ENCODE data around the gene KLRF2. TPM values are rescaled to one million over a fixed set of nuclear protein-coding genes. Genes with fewer than 3 reads are reported as not detected.
A peak's percentile ranks its signal among the peaks of the same experiment; 100 is the strongest.
"Not testable (repeated sequence)": the region's sequence is repeated elsewhere in the genome, so short reads cannot be mapped to it uniquely, and the experiment has no call there.

Gene KLRF2
- total and polyA plus RNA-seq, 9 donors, result not detected

GRCh38 chr12:9866860-9867269, 14.4 kb upstream of the KLRF2 start:
- no peak overlapping the region for H3K4me3 ChIP-seq (ENCODE audit: low read length)
- no peaks in the 10 kb centered on the region for H3K9me3 ChIP-seq (replicated peaks; ENCODE audit: control insufficient read depth, low read depth, low read length)
- no peak overlapping the region for H3K27ac ChIP-seq (ENCODE audit: low read length)
- H3K4me1 ChIP-seq (ENCODE audit: control insufficient read depth, insufficient read depth, low read length), result no peaks in the 10 kb centered on the region
- DNase-seq, result no peak
- H3K27me3 ChIP-seq (ENCODE audit: control insufficient read depth, insufficient read depth, low read length), result no peaks in the 10 kb centered on the region
- H3K36me3 ChIP-seq (ENCODE audit: control insufficient read depth, insufficient read depth, low read length), result no peaks in the 10 kb centered on the region
- whole genome bisulfite sequencing (ENCODE audit: insufficient coverage), result 100% methylated on average over 1 of the region's 4 CpGs

DNA sequence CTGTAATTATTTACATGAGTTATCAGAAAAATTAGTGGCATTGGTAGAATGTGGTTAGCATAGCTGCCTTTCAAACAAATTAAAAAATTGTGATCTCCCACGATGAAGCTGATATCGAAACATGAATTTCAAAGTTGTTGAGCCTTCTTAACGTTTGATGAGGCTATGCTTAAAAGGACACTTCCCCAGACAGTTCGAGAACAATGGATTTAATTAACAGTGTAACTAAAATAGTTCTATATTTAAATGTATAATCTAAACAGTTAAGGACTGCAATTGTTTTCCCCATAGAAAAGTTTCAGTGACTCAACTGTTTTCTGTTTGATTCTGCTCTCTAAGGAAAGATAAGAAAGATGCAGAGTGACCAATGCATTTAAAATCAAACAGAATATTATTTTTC, 13.8 kb upstream of the KLRF2 start:
- DNase-seq, result no peak
- peaks cover 1% of the 10 kb centered on the region for H3K4me1 ChIP-seq (ENCODE audit: control insufficient read depth, insufficient read depth, low read length)
- no peaks in the 10 kb centered on the region for H3K36me3 ChIP-seq (ENCODE audit: control insufficient read depth, insufficient read depth, low read length)
- no peak overlapping the region for H3K27ac ChIP-seq (ENCODE audit: low read length)
- H3K4me3 ChIP-seq (ENCODE audit: low read length), result no peak overlapping the region
- H3K27me3 ChIP-seq (ENCODE audit: control insufficient read depth, insufficient read depth, low read length), result no peaks in the 10 kb centered on the region
- WGBS (ENCODE audit: insufficient coverage), result no CpG with 5 or more reads among the region's 4 CpGs
- H3K9me3 ChIP-seq (replicated peaks; ENCODE audit: control insufficient read depth, low read depth, low read length), result no peaks in the 10 kb centered on the region

DNA sequence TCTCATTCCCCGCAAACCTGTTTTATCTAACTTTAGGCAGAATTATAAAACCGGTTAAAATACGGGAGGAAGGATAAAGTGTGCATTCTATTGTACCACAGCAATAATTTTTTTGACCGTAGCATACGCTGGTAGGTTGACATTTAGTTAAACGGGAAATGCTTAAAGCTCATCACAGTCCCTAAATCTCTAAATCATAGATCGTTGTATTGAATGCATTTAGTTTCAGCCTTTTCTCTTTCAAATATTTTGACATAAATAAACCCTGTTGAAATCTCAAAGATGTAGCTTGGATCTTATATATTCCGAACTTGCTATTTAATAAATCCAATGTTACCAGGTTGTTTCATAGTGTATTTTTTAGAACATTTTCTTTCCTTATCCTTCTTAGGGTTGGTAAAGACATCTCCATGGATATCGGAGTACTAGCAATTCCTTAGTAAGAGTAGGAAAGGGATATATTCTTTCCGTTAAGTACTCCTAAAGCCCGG, 12.9 kb upstream of the KLRF2 start:
- peak; percentile 7 for DNase-seq
- no peaks in the 10 kb centered on the region for H3K9me3 ChIP-seq (replicated peaks; ENCODE audit: control insufficient read depth, low read depth, low read length)
- no peaks in the 10 kb centered on the region for H3K36me3 ChIP-seq (ENCODE audit: control insufficient read depth, insufficient read depth, low read length)
- peak overlapping the region; percentile 57 for H3K27ac ChIP-seq (ENCODE audit: low read length)
- H3K4me3 ChIP-seq (ENCODE audit: low read length), result peak overlapping the region; percentile 12
- peaks cover 2% of the 10 kb centered on the region for H3K4me1 ChIP-seq (ENCODE audit: control insufficient read depth, insufficient read depth, low read length)
- WGBS (ENCODE audit: insufficient coverage), result no CpG with 5 or more reads among the region's 11 CpGs
- no peaks in the 10 kb centered on the region for H3K27me3 ChIP-seq (ENCODE audit: control insufficient read depth, insufficient read depth, low read length)

DNA sequence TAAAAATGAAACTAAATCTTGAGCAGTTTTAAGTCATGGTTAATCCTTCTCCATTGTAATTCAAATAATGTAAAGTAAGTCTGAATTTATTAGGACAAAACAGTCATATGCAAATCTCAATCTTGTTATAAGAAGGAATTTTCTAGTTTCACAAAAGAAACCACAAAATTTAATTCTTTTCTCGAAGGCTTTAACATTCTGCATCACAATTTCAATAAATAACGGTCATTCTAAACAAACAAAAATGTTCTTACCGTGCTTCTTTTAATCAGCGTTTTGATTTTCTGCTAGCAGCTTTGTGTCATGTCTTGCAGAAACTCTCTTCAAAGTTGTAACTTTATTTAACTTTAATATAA, 12.4 kb upstream of the KLRF2 start:
- Histone ChIP-seq H3K27ac (ENCODE audit: low read length) (peak overlapping the region; percentile 57), H3K36me3 (ENCODE audit: control insufficient read depth, insufficient read depth, low read length) (no peaks in the 10 kb centered on the region), H3K4me1 (ENCODE audit: control insufficient read depth, insufficient read depth, low read length) (peaks cover 2% of the 10 kb centered on the region), H3K9me3 (replicated peaks; ENCODE audit: control insufficient read depth, low read depth, low read length) (no peaks in the 10 kb centered on the region), H3K27me3 (ENCODE audit: control insufficient read depth, insufficient read depth, low read length) (no peaks in the 10 kb centered on the region), H3K4me3 (ENCODE audit: low read length) (peak overlapping the region; percentile 37)
- no peak for DNase-seq
- no CpG with 5 or more reads among the region's 4 CpGs for WGBS (ENCODE audit: insufficient coverage)

DNA sequence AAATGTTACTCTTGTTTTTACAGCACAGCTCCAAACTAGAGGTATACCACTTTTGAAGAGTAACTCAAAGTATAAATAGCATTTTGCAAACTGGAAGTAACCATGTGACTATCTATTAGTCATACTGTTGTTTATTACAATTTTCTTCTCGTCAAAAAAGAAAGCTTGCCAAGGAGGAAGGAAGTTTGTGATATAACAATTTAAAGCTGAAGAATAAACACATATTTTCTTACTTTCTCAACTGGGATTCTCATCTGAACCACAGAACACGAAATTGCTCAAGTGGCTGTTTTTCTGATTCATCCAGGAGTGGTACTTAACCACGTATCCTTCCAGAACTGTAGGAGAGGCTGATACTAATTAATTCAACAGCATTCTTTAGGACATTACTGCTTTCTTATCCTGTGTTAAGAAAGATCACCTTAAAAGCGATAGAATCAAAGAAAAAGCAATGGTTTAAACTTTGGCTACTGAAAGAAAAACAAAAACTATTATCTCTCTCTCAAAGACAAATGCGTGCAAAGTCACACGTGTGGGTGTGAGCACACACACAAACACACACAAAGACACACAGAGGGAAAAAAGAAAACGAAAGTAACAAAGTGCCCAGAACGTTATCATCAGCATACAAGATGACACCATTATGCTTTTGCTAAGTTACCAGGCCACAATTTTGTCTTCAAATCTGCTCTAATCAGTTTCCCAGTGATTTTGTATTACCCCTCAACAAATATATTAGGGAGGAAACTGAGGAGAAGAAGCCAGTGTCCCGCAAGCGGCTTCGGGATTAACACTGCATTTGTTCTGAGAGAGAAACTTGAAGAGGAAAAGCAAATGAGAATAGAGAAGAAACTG, 11.8 kb upstream of the KLRF2 start, which contains the start of gene CLEC2B:
Gene CLEC2B, minus strand, starts transcription at position 48 of the 855 bp plus-strand sequence.
- peak within 1 kb of the TSS; percentile 77 for H3K27ac ChIP-seq (ENCODE audit: low read length)
- H3K4me1 ChIP-seq (ENCODE audit: control insufficient read depth, insufficient read depth, low read length), result peaks cover 2% of the 10 kb centered on the region
- WGBS (ENCODE audit: insufficient coverage), result 47% methylated on average over 3 of the region's 11 CpGs
- H3K9me3 ChIP-seq (replicated peaks; ENCODE audit: control insufficient read depth, low read depth, low read length), result no peaks in the 10 kb centered on the region
- peak within 1 kb of the TSS; percentile 37 for H3K4me3 ChIP-seq (ENCODE audit: low read length)
- no peaks in the 10 kb centered on the region for H3K27me3 ChIP-seq (ENCODE audit: control insufficient read depth, insufficient read depth, low read length)
- DNase-seq, result peak; percentile 72
- H3K36me3 ChIP-seq (ENCODE audit: control insufficient read depth, insufficient read depth, low read length), result no peaks in the 10 kb centered on the region

DNA sequence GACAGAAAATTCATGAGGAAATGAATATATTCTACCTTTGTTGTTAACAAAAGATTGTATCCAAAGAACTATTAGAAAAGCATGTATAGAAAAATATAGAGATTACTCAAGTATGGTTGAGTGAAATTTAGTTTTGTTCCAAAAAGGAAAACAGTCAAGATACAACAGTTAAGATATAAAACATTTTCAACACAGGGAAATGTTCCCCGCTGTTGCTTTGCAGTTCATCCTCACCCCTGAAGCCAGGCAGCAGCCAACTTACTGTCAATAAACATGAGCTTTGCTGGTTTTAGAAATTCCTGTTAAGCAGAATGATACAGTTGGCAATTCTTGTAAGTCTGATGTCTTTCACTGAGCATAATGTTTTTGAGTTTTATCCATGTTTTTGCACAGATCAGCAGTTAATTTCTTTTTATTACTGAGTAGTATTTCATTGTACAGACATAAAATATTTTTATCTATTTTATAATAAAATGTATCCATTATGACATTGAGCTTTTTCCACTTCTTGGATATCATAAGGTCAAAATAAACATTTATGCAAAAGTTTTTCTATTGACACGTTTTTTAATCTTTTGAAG, 10.9 kb upstream of the KLRF2 start:
- H3K27ac ChIP-seq (ENCODE audit: low read length), result peak overlapping the region; percentile 62
- no peak overlapping the region for H3K4me3 ChIP-seq (ENCODE audit: low read length)
- DNase-seq, result peak; percentile 45
- peaks cover 2% of the 10 kb centered on the region for H3K4me1 ChIP-seq (ENCODE audit: control insufficient read depth, insufficient read depth, low read length)
- no peaks in the 10 kb centered on the region for H3K27me3 ChIP-seq (ENCODE audit: control insufficient read depth, insufficient read depth, low read length)
- no peaks in the 10 kb centered on the region for H3K9me3 ChIP-seq (replicated peaks; ENCODE audit: control insufficient read depth, low read depth, low read length)
- WGBS (ENCODE audit: insufficient coverage), result no CpG with 5 or more reads among the region's 2 CpGs
- H3K36me3 ChIP-seq (ENCODE audit: control insufficient read depth, insufficient read depth, low read length), result no peaks in the 10 kb centered on the region

GRCh38 chr12:9872162-9872561, 9.1 kb upstream of the KLRF2 start:
- Histone ChIP-seq H3K36me3 (ENCODE audit: control insufficient read depth, insufficient read depth, low read length) (no peaks in the 10 kb centered on the region), H3K4me1 (ENCODE audit: control insufficient read depth, insufficient read depth, low read length) (peaks cover 2% of the 10 kb centered on the region), H3K27me3 (ENCODE audit: control insufficient read depth, insufficient read depth, low read length) (no peaks in the 10 kb centered on the region), H3K27ac (ENCODE audit: low read length) (no peak overlapping the region), H3K9me3 (replicated peaks; ENCODE audit: control insufficient read depth, low read depth, low read length) (no peaks in the 10 kb centered on the region), H3K4me3 (ENCODE audit: low read length) (no peak overlapping the region)
- no CpG with 5 or more reads among the region's 3 CpGs for WGBS (ENCODE audit: insufficient coverage)
- peak; percentile 50 for DNase-seq

GRCh38 chr12:9872742-9873141, 8.5 kb upstream of the KLRF2 start:
- H3K4me1 ChIP-seq (ENCODE audit: control insufficient read depth, insufficient read depth, low read length), result peaks cover 2% of the 10 kb centered on the region
- H3K4me3 ChIP-seq (ENCODE audit: low read length), result no peak overlapping the region
- no peaks in the 10 kb centered on the region for H3K27me3 ChIP-seq (ENCODE audit: control insufficient read depth, insufficient read depth, low read length)
- 38% methylated on average over 10 of the region's 11 CpGs for WGBS (ENCODE audit: insufficient coverage)
- H3K27ac ChIP-seq (ENCODE audit: low read length), result no peak overlapping the region
- no peaks in the 10 kb centered on the region for H3K9me3 ChIP-seq (replicated peaks; ENCODE audit: control insufficient read depth, low read depth, low read length)
- peak; percentile 43 for DNase-seq
- no peaks in the 10 kb centered on the region for H3K36me3 ChIP-seq (ENCODE audit: control insufficient read depth, insufficient read depth, low read length)

DNA sequence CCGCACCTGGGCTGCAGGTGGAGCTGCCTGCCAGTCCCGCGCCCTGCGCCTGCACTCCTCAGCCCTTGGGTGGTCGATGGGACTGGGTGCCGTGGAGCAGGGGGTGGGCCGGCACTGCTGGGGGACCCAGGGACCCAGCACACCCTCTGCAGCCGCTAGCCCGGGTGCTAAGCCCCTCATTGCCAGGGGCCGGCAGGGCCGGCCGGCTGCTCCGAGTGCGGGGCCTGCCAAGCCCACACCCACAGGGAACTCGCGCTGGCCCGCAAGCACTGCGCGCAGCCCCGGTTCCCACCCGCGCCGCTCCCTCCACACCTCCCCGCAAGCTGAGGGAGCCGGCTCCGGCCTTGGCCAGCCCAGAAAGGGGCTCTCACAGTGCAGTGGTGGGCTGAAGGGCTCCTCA, 5.2 kb upstream of the KLRF2 start:
- not testable (repeated sequence) for H3K27ac ChIP-seq (ENCODE audit: low read length); DNase-seq; H3K27me3 ChIP-seq (ENCODE audit: control insufficient read depth, insufficient read depth, low read length); H3K4me3 ChIP-seq (ENCODE audit: low read length); H3K4me1 ChIP-seq (ENCODE audit: control insufficient read depth, insufficient read depth, low read length); H3K9me3 ChIP-seq (replicated peaks; ENCODE audit: control insufficient read depth, low read depth, low read length); H3K36me3 ChIP-seq (ENCODE audit: control insufficient read depth, insufficient read depth, low read length)
- 95% methylated on average over 26 of the region's 26 CpGs for WGBS (ENCODE audit: insufficient coverage)

DNA sequence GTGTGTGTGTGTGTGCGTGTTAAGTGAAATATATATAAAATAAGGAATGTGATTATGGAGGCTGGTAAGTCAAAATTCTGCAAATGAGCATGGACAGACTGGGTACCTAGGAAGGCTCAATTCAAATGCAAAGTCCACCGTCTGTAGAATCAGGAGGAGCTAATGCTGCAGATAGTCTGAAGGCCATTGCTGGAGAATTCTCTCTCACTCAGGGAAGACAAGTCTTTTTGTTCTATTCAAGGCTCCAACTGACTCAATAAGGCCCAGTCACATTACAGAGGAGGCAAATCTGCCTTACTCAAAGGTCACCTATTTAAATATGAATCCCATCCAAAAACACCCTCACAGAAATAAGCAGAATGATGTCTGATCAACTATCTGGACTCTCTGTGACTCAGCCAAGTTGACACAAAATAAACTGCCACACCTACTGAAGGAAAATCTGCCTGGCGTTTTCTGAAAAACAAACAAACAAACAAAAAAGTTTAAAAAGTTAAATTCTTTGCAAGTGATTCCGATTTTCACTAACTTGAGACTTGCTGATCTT, 684 bp upstream of the KLRF2 start:
- Histone ChIP-seq H3K27ac (ENCODE audit: low read length) (no peak overlapping the region), H3K9me3 (replicated peaks; ENCODE audit: control insufficient read depth, low read depth, low read length) (no peaks in the 10 kb centered on the region), H3K36me3 (ENCODE audit: control insufficient read depth, insufficient read depth, low read length) (no peaks in the 10 kb centered on the region), H3K27me3 (ENCODE audit: control insufficient read depth, insufficient read depth, low read length) (no peaks in the 10 kb centered on the region), H3K4me1 (ENCODE audit: control insufficient read depth, insufficient read depth, low read length) (no peaks in the 10 kb centered on the region), H3K4me3 (ENCODE audit: low read length) (no peak overlapping the region)
- 73% methylated on average over 3 of the region's 4 CpGs for WGBS (ENCODE audit: insufficient coverage)
- no peak for DNase-seq

Measured in muscle of leg (tissue), 11 donors.